ENCODE data around the gene QKI.

- TF ChIP-seq CTCF (IDR thresholded peaks at IDR 0.05) = no peak
- no peak for TF ChIP-seq EP300 (IDR thresholded peaks at IDR 0.05)
- no peak for TF ChIP-seq POLR2A (IDR thresholded peaks at IDR 0.05)
These were observed 15.4 kb downstream of the QKI start for GRCh38 chr6:163429858-163430448.

Data from ovary (tissue), 3 donors.